GM19395 (cell line): ENCODE measurements around the gene XAF1.
"Not testable (repeated sequence)": the region's sequence is repeated elsewhere in the genome, so short reads cannot be mapped to it uniquely, and the experiment has no call there.

Experiments used
- ATAC-seq: cut with Tn5 transposase; IDR thresholded peaks from one replicate; pipeline ENCODE4 v1.9.1; 2021; ENCODE audit warnings: mild to moderate bottlenecking, moderate library complexity; ENCODE audit not compliant: unreplicated experiment

Gene XAF1

DNA sequence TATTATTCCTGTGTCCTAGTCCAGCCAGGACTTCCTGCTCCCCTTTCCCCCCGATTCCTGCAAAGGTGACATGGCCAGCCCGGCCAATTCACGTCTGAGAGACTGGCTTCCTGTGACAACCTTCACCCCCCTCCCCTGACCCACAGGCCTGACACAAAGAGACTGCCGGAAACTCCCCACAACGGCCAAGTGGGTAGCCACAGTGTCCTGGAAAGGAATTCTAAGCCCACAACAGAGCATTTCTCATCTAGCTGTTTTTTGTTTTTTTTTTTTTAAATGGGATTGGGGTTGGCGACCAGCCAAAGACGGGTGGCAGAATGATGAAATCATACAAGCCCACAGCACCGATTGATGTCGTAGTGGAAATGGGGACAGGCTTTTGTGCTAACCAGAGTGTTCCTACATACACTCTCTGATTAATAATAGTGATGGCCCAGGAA lies 2.8 kb upstream of the XAF1 start:
- no peak for ATAC-seq

DNA sequence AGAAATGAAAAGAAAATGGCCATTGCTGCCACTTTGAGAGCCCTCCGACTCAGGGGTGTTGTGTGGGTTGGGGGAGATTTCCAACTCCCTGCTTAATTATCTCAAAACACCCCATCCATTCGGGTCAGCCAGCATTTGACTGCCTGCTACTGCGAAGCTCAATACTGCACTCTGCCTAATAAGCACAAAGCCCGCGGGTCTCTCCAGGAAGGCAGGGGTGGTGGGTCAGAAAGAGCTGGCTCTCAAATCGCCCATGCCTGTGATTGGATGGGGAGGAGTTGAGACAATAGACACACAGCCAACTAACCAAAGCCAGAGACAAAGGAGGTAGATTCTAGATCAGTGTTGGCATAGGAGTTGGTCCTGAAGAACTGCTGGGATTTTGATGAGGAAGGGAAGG lies 2.3 kb upstream of the XAF1 start:
- ATAC-seq, result no peak

DNA sequence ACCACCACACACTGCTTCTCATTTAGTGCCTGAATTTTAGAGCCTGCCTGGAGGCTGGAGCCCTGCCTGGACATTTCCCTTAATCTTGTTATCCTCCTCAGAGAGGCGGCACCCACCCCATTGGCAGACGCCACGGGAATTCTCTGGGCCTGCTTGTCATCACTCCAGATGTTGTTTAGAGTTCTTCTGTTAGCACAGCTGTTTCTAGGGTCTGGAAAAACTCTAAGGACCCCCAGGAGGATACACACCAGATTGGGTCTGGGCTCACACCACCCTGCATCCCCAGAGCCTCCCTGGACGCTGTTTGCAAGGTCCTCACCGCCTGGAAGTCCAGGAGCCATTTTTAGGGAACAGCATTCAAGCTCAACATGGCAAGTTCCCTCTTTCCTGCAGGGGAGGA lies 565 bp upstream of the XAF1 start:
- no peak for ATAC-seq

DNA sequence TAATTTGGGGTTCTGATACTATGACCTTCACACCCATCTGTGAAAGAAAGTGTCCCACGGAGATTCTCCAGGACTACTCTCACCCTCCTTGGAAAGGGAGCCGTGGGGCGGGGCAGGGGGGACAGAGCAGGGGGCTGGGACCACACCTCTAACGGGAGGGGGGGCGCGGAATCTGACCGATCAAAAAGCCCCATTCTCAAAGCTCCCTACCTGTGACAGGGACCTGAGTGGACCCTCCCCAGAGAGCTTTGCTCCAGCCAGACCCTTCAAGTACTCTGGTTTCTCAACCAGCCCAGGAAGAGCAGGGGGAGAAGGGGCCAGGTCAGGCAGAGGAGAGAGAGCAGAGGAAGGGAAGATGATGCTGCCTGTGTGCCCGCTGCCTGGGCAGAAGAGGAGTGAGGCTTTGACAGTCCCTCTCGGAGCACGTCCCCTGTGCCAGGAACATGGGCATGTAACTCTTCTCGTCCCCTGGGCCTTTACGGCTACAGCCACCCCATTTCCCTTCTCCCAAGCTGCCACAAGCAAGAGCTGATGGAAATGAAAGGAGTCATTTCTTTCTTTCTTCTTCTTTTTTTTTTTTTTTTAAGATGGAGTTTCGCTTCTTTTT lies 682 bp downstream of the XAF1 start:
- ATAC-seq, result no peak

DNA sequence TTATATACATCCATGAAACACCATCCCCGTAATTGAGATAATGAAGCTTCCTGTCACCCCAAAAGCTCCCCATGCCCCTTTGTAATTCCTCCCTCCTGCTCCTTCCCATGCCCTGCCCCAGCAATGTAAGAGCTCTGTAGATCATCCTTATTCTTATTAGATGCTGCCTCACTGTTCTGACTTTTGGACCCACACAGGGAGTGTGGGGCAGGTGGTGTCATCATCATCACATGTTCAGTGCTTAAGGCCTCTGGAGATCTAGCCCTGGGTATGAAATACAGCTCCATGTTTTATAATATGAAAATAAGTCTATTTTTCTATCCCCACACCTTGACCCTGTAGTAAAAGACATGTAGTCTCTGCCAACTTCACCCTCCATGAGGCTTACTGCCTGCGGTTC lies 1.9 kb downstream of the XAF1 start:
- no peak for ATAC-seq

DNA sequence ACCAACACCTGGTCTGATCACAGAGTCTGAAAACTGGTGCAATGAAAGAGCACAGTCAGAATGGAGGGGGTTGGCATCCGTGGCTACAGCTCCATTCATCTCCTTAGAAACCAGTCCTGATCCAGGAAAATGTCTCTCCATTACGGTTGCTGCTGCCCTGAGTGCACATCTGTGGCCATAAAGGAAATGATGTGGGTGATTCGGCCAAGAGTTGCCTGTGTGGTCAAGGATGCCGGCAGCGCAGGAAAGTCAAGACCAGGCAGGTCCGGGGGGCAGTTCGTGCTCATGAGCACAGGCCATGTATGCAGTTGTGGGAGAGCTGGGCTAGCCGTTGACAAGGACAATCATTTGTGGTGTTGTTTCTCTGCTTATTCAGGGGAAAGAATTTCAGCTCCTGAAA lies 5.9 kb downstream of the XAF1 start:
- no peak for ATAC-seq

DNA sequence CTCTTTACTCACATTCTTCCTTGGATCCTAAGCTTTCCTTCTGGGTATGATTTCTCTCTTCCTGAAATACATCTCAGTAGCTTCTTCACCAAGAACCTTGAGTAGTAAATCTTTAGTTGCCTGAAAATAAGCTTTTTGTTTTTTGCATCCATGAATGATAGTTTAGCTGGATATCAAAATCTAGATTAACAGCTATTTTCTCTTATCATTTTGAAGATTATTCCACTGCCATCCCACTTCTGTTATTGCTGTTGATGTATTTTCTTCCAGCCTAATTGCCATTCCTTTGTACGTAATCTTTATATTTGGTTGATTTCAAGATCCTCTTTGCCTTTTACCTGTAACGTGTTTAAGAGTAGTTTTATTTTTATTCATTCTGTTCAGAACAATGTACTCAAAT lies 12.6 kb downstream of the XAF1 start:
- no peak for ATAC-seq

DNA sequence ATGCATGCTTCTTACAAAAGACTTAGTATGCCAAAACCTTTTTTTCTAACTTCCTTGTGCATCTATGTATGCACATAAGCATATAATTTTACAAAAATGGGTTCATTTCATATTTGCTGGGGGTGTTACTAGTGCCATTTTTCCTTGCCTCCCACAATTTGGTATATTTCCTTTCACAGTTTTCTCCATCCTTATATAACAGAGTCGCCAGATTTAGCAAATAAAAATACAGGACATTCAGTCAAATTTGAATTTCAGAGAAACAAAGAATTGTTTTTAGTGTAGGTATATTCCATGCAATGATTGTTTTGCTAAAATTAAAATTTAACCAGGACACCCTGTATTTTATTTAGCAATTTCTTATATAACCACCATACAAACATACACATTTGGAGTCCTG lies 16.2 kb downstream of the XAF1 start:
- no peak for ATAC-seq

DNA sequence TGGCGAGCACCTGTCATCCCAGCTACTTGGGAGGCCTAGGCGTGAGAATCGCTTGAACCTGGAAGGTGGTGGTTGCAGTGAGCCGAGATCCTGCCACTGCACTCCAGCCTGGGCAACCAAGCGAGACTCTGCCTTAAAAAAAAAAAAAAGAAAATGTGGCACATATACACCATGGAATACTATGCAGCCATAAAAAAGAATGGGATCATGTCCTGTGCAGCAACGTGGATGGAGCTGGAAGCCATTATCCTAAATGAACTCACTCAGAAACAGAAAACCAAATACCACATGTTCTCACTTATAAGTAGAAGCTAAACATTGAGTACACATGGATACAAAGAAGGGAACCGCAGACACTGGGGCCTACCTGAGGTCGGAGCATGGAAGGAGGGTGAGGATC lies 19.1 kb downstream of the XAF1 start:
- ATAC-seq, result not testable (repeated sequence)

DNA sequence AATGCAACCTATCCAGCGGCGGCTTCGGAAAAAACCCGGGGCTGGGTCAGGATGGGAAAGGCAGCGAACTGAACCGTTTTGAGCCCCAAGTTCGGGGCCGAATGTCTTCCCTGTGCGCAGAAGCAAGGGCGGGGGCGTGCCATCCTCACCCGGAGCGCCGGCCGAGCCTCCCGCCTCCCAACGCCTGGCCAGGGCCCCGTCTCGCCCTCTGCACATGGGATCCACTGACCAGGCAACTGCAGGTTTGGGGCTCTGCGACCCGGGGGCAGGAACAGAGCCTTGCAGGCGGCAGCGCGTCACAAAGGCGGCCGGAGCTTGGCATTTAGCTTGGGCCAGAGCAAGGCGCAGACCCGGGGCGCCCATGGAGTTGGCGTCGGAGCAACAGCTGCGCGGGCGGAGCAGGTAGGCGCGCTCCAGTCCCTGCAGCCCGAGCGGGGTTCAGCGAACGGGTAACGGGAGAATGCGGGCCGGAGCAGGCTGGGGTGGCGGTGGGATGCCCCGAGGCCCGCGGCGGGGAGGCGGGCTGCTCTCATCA lies 20.1 kb downstream of the XAF1 start, which contains the start of gene FBXO39:
Gene FBXO39 (plus strand): TSS at position 345 of the 535 bp plus-strand sequence. CDS start 3,654 bp downstream, outside the sequence.
- ATAC-seq, result no peak

DNA sequence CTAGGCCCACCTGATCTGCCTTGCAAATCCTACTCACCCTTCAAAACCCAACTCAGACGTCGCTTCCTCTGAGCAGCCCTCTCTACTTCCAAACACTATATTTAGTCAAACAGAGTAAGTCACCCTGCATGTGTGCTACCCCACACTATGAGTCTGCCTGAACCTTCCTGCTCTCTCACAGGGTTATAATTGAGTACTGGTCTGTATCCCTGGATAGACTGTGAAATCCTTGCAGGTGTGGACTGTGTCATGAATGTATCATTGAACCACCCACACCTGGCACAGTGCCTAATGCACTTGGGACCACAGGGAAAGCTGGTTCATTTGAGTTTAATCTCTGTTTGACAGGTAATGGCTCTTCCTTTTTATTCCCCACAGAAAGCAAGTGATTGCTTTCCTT lies 23.6 kb downstream of the XAF1 start:
- ATAC-seq, result no peak

DNA sequence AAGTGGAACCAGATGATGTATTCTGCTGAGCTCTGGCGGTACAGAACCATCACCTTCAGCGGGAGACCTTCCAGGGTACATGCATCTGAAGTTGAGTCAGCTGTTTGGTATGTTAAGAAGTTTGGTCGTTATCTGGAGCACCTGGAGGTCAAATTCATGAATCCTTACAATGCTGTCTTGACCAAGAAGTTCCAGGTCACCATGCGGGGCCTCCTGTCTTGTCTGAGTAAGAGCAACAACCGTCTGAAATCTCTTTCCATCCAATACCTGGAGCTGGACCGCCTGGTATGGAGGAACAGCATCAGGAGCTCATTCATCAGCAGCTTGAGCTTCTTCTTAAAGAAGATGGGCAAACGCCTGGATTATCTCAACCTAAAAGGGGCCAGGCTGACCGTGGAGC lies 24.2 kb downstream of the XAF1 start:
- no peak for ATAC-seq

DNA sequence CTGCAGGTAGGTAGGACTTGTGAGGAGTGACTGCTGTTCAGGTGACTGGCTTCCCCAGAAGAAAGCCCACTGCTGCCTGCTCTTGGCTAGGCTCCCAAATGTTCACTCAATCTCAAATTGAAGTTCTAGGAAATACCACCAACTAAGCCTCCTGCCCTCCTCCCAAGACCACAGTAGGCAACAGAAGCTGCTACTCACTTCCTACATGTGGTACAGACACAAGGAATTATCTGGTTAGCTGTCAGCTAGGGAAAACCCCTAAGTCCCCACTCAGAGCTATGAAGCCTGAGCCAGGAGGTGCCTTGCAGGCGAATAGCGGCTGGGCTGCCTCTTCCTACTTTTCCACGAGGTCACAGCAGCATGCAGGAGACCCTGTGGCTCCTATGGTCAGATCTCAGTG lies 25.0 kb downstream of the XAF1 start:
- ATAC-seq, result no peak

DNA sequence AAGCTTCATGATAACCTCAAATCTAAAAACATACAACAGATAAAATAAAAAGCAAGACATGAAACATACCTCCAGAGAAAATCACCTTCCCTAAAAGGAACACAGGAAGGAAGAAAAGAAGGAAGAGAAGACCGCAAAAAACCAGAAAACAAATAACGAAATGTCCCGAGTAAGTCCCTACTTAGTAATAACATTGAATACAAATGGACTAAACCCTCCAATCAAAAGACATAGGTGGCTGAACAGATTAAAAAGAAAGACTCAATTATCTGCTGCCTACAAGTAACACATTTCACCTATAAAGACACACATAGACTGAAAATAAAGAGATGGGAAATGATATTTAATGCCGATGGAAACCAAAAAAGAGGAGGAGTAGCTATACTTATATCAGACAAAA lies 26.4 kb downstream of the XAF1 start:
- no peak for ATAC-seq

DNA sequence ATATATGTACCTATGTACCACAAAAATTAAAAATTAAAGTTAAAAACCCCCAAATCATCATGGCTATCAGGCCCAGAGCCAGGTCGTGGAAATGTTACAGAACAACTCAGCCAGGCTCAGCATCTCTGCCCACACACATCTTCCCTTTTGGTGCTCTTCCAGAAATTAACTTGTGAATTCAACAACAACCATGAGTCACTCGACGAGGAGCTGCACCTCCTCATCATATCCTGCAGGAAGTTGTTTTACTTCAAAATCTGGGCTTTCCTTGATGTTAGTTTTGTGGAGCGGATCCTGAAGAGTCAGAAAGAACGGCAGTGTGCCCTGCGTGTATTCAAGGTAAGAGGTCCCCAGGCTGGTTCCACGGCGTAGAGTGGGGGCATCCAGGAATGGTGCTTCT lies 30.8 kb downstream of the XAF1 start:
- ATAC-seq, result no peak

DNA sequence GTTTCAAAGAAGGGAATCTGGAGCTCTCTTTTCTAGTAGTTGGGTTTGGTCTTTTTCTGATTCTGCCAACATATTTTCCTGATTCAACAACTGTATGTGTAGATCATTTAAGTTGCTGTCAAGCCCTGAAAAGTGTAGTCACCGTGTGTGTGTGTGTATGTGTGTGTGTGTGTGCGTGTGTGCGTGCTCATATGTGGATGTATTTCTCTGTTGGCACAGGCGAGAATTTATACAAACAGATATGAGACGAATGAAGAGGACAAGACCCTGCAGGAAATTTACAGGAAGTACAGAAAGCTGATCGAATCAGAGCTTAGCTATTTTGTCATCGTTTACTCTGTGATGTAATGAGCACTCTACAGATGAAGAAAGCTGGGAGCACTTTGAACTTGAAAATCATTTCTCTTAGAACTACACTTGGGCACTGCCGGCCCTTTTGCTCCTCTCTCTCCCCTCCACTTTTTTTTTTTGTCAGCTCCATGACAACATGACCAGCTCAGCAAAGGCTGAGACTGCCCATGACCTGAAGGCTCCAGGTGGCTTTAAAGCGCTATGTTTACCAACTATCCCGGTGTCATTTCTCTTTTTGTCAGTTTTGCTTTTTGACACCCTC lies 31.3 kb downstream of the XAF1 start:
- ATAC-seq, result no peak

DNA sequence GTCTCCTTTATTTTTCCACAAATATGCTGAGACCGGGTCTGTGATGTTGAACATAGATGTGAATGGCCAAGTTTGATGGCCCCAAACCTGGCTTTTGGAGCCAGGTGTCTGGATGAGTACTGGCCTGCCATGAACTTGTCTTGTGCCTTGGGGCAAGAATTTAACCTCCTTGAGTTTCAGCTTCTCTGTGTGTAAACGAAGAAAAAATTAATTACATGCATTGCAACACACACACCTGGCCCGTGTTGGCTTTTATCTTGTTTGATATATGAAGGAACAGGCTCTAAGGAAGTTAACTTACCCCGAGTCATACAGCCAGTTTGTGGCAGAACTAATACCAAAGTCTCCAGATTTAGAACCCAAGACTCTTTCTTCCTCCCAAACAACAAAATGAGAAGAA lies 33.3 kb downstream of the XAF1 start:
- no peak for ATAC-seq

DNA sequence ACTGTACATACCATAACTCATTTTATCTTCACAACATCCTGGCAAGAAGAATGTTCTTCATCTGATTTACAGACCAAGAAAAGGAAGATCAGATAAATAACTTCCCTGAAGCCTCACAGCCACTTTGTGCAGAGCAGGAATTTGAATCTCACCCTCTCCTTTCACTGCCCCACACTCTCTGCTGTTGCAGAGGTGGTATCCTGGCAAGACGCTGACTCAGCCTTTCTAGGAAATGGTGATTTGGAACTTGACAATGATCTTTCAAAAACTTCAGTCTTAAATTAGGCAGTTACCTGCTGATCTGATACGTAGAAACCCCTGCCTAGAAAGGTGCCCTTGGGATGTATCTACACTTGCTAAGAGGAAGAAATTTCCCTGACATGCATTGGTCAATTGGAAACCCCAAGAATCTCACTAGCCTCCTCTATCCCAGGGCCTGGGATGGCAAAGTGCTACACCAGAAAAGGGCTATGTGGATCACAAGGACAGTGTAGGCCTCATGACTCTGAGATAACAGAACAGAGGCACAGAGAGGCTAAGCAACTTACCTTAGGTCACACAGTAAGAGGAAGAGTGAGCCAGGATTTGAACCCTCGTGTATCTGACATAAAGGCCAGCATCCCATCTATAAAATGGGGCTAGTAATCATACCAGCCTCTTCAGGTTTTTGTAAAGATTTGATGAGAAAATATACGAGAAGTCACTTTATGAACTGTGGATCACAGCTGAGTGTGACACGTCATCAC lies 38.1 kb downstream of the XAF1 start:
- no peak for ATAC-seq

DNA sequence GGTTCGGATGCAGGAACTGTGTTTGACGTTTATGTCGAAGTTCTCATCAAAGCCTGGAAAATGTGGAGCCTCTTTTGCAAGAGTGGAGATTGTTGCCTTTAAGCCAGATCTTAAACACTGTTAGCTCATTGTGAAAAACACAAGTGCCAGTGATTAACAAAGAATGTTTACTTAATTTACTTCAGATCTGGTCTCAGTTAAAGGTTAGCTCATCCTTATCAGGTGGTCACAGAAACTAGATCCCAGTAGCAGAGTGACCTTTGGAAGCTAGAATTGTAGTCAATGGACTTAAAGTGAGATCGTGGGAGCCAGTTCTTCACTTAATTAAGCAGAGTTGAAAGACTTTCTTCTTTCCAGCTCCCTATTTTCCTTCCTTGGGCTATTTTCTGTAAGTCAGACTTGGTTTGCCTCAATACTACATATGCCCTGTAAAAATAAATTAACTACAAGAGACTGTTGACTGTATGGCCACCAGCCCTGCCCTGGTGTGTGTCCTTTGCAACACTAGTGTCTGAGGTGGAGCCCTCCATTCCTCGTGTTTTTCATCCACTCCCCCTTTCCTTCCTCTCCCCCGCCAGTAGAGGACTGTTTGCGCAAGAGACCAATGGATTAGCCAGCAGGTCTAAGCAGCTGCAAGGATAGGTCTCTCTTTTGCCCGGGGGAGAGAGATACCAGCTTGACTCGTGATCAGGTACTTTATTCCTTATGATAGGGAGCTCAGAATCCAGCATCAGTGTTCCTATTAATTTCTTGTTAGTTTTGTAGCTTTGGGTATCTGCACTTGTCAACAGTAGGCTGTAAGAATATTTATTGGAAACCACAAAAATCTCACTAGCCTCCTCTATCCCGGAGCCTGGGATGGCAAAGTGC lies 40.4 kb downstream of the XAF1 start:
- no peak for ATAC-seq

DNA sequence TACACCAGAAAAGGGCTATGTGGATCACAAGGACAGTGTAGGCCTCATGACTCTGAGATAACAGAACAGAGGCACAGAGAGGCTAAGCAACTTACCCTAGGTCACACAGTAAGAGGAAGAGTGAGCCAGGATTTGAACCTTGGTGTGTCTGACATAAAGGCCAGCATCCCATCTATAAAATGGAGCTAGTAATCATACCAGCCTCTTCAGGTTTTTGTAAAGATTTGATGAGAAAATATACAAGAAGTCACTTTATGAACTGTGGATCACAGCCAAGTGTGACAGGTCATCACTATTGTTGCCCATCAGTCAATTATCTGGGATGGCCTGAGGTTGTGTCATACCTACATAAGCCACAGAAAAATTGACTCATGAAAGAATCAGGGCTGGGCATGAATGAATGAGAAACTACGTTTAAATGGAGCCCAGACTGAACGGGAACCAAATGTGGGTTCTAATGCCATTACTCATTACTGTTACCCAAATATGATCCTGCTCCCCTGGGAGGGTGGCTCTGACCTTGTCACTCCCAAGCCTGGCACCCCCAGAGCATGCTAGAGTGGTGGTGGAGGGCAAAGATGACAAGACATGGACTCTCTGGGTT lies 41.1 kb downstream of the XAF1 start:
- no peak for ATAC-seq
